WTC11 (cell line): ENCODE results near the gene SLC44A2. TPM values are rescaled to one million over a fixed set of nuclear protein-coding genes. Genes with fewer than 3 reads are reported as not detected.

Experiments
- ATAC-seq: fragments of 200-7000 bp; cut with Tn5 transposase; 2 replicates; pipeline ENCODE4 v1.10.0; 2021; ENCODE audit warnings: mild to moderate bottlenecking, moderate library complexity
- CTCF ChIA-PET: fragments of 300-600 bp; sonication (Branson Sonifier 250); formaldehyde crosslinking; loops from one replicate; lab custom pipeline; 2021; ENCODE audit warnings: antibody characterized with exemption; lab: Charles Lee
- POLR2A ChIA-PET: fragments of 350-600 bp; sonication (Branson Sonifier 250); formaldehyde crosslinking; loops from one replicate; lab custom pipeline; 2021; ENCODE audit warnings: antibody characterized with exemption; lab: Charles Lee
- DNase-seq: peaks from one replicate; pipeline ENCODE4 v3.0.0; 2021; ENCODE audit warnings: low spot score
- H3K27ac Mint-ChIP-seq: 2 replicates; pipeline ENCODE4 v1.8.0; 2021; ENCODE audit warnings: mixed read lengths
- H3K27me3 Mint-ChIP-seq: 2 replicates; pipeline ENCODE4 v1.8.0; 2021; ENCODE audit warnings: low read depth, mild to moderate bottlenecking, moderate library complexity, mixed read lengths
- H3K36me3 Mint-ChIP-seq: 2 replicates; pipeline ENCODE4 v1.8.0; 2021; ENCODE audit warnings: mixed read lengths
- H3K4me1 Mint-ChIP-seq: 2 replicates; pipeline ENCODE4 v1.8.0; 2022; ENCODE audit warnings: mixed read lengths
- H3K4me3 Mint-ChIP-seq: 2 replicates; pipeline ENCODE4 v1.8.0; 2021; ENCODE audit warnings: mild to moderate bottlenecking, moderate library complexity, mixed read lengths
- H3K9me3 Mint-ChIP-seq: 2 replicates; pipeline ENCODE4 v1.8.0; 2021; ENCODE audit warnings: mixed read lengths
- ATF3 ChIP-seq: sonication (generic); formaldehyde crosslinking; conservative IDR thresholded peaks from 2 replicates; pipeline ENCODE4 v1.8.1; 2022; ENCODE audit warnings: mild to moderate bottlenecking, missing genetic modification reagents
- CBFB ChIP-seq: sonication (generic); formaldehyde crosslinking; IDR thresholded peaks from 2 replicates; pipeline ENCODE4 v1.8.1; 2022; ENCODE audit warnings: mild to moderate bottlenecking, low read depth, missing genetic modification reagents
- EMX1 ChIP-seq: fragments of 250-450 bp; sonication (Bioruptor Pico); IDR thresholded peaks from 2 replicates; pipeline ENCODE4 v1.8.0; 2021; ENCODE audit warnings: mild to moderate bottlenecking
- ESRRA ChIP-seq: sonication (generic); formaldehyde crosslinking; IDR thresholded peaks from 2 replicates; pipeline ENCODE4 v1.8.1; 2022; ENCODE audit warnings: mild to moderate bottlenecking, missing genetic modification reagents, borderline replicate concordance
- FOXK1 ChIP-seq: sonication (generic); formaldehyde crosslinking; IDR thresholded peaks from 2 replicates; pipeline ENCODE4 v1.8.0; 2022; ENCODE audit warnings: mild to moderate bottlenecking, moderate library complexity, missing genetic modification reagents
- HMGA2 ChIP-seq: fragments of 250-450 bp; sonication (Bioruptor Pico); IDR thresholded peaks from 2 replicates; pipeline ENCODE4 v1.4.0; 2021; ENCODE audit warnings: mild to moderate bottlenecking, moderate library complexity
- MYBL2 ChIP-seq: sonication (generic); formaldehyde crosslinking; IDR thresholded peaks from 2 replicates; pipeline ENCODE4 v1.8.1; 2023; ENCODE audit warnings: mild to moderate bottlenecking, moderate library complexity, missing genetic modification reagents
- NFE2L1 ChIP-seq: sonication (generic); formaldehyde crosslinking; IDR thresholded peaks from 2 replicates; pipeline ENCODE4 v1.8.1; 2023; ENCODE audit warnings: missing genetic modification reagents
- NFYB ChIP-seq: sonication (generic); formaldehyde crosslinking; conservative IDR thresholded peaks from 2 replicates; pipeline ENCODE4 v1.8.0; 2022; ENCODE audit warnings: low read depth, missing genetic modification reagents
- NR1H2 ChIP-seq: sonication (generic); formaldehyde crosslinking; IDR thresholded peaks from 2 replicates; pipeline ENCODE4 v1.9.0; 2021; ENCODE audit warnings: mild to moderate bottlenecking, moderate library complexity, missing genetic modification reagents
- SMAD3 ChIP-seq: sonication (generic); formaldehyde crosslinking; IDR thresholded peaks from 2 replicates; pipeline ENCODE4 v1.8.0; 2022; ENCODE audit warnings: missing genetic modification reagents, mild to moderate bottlenecking, borderline replicate concordance
- TEAD4 ChIP-seq: sonication (generic); formaldehyde crosslinking; IDR thresholded peaks from 2 replicates; pipeline ENCODE4 v1.8.0; 2022; ENCODE audit warnings: mild to moderate bottlenecking, missing genetic modification reagents
- USF2 ChIP-seq: sonication (generic); formaldehyde crosslinking; IDR thresholded peaks from 2 replicates; pipeline ENCODE4 v1.8.1; 2023; ENCODE audit warnings: mild to moderate bottlenecking, missing genetic modification reagents, moderate library complexity
- ZNF219 ChIP-seq: sonication (generic); formaldehyde crosslinking; IDR thresholded peaks from 2 replicates; pipeline ENCODE4 v1.8.0; 2023; ENCODE audit warnings: missing genetic modification reagents, mild to moderate bottlenecking, borderline replicate concordance
- ZNF532 ChIP-seq: fragments of 250-450 bp; sonication (Bioruptor Pico); IDR thresholded peaks from 2 replicates; pipeline ENCODE4 v1.9.0; 2021; ENCODE audit warnings: mild to moderate bottlenecking, borderline replicate concordance
- total RNA-seq: library from RNA; stranded (reverse); gene quantifications from 3 replicates; pipeline ENCODE4 v1.2.3, GENCODE V29; 2021
- TF ChIP-seq, protein P1 (sequence below): fragments of 250-450 bp; sonication (Bioruptor Pico); IDR thresholded peaks from 2 replicates; pipeline ENCODE4 v1.8.0; 2021; ENCODE audit warnings: mild to moderate bottlenecking
- TF ChIP-seq, protein P2 (sequence below): sonication (generic); formaldehyde crosslinking; IDR thresholded peaks from 2 replicates; pipeline ENCODE4 v1.8.1; 2023; ENCODE audit warnings: mild to moderate bottlenecking, missing genetic modification reagents
- TF ChIP-seq, protein P3 (sequence below): sonication (generic); formaldehyde crosslinking; IDR thresholded peaks from 2 replicates; pipeline ENCODE4 v1.8.0; 2022; ENCODE audit warnings: mild to moderate bottlenecking, missing genetic modification reagents
- TF ChIP-seq, protein P4 (sequence below): sonication (generic); formaldehyde crosslinking; IDR thresholded peaks from 2 replicates; pipeline ENCODE4 v1.8.0; 2022; ENCODE audit warnings: mild to moderate bottlenecking, missing genetic modification reagents
- TF ChIP-seq, protein P5 (sequence below): fragments of 200-600 bp; IDR thresholded peaks from 2 replicates; pipeline ENCODE4 v1.8.0; 2022; ENCODE audit warnings: antibody characterized with exemption

Gene SLC44A2
- total RNA-seq, 1 experiment from 2014 or later: 109 TPM

GRCh38 chr19:10639836-10640235 is 14.5 kb downstream of the SLC44A2 start:
- Mint-ChIP-seq H3K9me3 (no peaks in the 10 kb centered on the region), H3K36me3 (peaks cover 50% of the 10 kb centered on the region), H3K27ac (no peak overlapping the region), H3K4me1 (peaks cover 40% of the 10 kb centered on the region), H3K27me3 (no peaks in the 10 kb centered on the region), H3K4me3 (no peak overlapping the region)
- no peak for ATAC-seq
- CTCF ChIA-PET: interaction anchor here (1.4 kb wide), 1 partner anchor 59 kb away, joined by 4 read pairs; no protein-coding TSS in a partner anchor
- DNase-seq: no peak
- POLR2A ChIA-PET: no interaction called here
- no peak for TF ChIP-seq ZNF532 (CRISPR knock-in tag)
- TF ChIP-seq, protein P1, sequence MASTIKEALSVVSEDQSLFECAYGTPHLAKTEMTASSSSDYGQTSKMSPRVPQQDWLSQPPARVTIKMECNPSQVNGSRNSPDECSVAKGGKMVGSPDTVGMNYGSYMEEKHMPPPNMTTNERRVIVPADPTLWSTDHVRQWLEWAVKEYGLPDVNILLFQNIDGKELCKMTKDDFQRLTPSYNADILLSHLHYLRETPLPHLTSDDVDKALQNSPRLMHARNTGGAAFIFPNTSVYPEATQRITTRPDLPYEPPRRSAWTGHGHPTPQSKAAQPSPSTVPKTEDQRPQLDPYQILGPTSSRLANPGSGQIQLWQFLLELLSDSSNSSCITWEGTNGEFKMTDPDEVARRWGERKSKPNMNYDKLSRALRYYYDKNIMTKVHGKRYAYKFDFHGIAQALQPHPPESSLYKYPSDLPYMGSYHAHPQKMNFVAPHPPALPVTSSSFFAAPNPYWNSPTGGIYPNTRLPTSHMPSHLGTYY (CRISPR knock-in tag): no peak
- TF ChIP-seq FOXK1: no peak
- TF ChIP-seq EMX1: no peak
- TF ChIP-seq, protein P2, sequence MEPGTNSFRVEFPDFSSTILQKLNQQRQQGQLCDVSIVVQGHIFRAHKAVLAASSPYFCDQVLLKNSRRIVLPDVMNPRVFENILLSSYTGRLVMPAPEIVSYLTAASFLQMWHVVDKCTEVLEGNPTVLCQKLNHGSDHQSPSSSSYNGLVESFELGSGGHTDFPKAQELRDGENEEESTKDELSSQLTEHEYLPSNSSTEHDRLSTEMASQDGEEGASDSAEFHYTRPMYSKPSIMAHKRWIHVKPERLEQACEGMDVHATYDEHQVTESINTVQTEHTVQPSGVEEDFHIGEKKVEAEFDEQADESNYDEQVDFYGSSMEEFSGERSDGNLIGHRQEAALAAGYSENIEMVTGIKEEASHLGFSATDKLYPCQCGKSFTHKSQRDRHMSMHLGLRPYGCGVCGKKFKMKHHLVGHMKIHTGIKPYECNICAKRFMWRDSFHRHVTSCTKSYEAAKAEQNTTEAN (CRISPR knock-in tag): no peak
- TF ChIP-seq TEAD4 (CRISPR knock-in tag): no peak
- TF ChIP-seq, protein P3, sequence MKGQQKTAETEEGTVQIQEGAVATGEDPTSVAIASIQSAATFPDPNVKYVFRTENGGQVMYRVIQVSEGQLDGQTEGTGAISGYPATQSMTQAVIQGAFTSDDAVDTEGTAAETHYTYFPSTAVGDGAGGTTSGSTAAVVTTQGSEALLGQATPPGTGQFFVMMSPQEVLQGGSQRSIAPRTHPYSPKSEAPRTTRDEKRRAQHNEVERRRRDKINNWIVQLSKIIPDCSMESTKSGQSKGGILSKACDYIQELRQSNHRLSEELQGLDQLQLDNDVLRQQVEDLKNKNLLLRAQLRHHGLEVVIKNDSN (CRISPR knock-in tag): no peak
- TF ChIP-seq HMGA2 (CRISPR knock-in tag): no peak
- TF ChIP-seq, protein P4, sequence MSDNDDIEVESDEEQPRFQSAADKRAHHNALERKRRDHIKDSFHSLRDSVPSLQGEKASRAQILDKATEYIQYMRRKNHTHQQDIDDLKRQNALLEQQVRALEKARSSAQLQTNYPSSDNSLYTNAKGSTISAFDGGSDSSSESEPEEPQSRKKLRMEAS (CRISPR knock-in tag): no peak
- TF ChIP-seq, protein P5, sequence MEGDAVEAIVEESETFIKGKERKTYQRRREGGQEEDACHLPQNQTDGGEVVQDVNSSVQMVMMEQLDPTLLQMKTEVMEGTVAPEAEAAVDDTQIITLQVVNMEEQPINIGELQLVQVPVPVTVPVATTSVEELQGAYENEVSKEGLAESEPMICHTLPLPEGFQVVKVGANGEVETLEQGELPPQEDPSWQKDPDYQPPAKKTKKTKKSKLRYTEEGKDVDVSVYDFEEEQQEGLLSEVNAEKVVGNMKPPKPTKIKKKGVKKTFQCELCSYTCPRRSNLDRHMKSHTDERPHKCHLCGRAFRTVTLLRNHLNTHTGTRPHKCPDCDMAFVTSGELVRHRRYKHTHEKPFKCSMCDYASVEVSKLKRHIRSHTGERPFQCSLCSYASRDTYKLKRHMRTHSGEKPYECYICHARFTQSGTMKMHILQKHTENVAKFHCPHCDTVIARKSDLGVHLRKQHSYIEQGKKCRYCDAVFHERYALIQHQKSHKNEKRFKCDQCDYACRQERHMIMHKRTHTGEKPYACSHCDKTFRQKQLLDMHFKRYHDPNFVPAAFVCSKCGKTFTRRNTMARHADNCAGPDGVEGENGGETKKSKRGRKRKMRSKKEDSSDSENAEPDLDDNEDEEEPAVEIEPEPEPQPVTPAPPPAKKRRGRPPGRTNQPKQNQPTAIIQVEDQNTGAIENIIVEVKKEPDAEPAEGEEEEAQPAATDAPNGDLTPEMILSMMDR: no peak
- no peak for TF ChIP-seq CBFB (CRISPR knock-in tag)
- TF ChIP-seq ZNF219: no peak

DNA sequence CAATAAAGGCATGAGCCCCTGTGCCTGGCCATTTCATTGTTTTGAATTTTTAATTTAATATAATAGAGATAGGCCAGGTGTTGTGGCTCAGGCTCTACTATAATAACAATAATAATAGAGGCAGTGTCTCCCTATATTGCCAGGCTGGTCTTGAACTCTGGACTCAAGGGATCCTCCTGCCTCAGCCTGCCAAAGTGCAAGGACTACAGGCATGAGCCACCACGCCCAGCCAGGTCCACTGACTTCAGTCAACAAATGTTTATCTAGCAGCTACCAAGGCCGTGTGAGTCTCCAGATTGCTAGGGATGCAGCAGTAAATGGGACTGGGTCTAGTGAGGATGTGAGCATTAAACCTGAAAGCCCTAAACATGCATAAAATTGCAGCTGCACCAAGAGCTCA is 15.0 kb downstream of the SLC44A2 start:
- Mint-ChIP-seq H3K27ac (no peak overlapping the region), H3K36me3 (peaks cover 45% of the 10 kb centered on the region), H3K9me3 (no peaks in the 10 kb centered on the region), H3K4me1 (peaks cover 40% of the 10 kb centered on the region), H3K27me3 (no peaks in the 10 kb centered on the region), H3K4me3 (no peak overlapping the region)
- no peak for ATAC-seq
- ChIA-PET CTCF (interaction anchor here (10.7 kb wide), 1 partner anchor 59 kb away, joined by 276 read pairs; no protein-coding TSS in a partner anchor), POLR2A (no interaction called here)
- DNase-seq: no peak
- TF ChIP-seq ATF3 (CRISPR knock-in tag) (no peak), ZNF219 (no peak), NR1H2 (CRISPR knock-in tag) (no peak), MYBL2 (CRISPR knock-in tag) (no peak), NFYB (CRISPR knock-in tag) (no peak), CBFB (CRISPR knock-in tag) (no peak), SMAD3 (no peak), HMGA2 (CRISPR knock-in tag) (no peak), NFE2L1 (CRISPR knock-in tag) (no peak), TEAD4 (CRISPR knock-in tag) (no peak), ESRRA (CRISPR knock-in tag) (no peak), USF2 (CRISPR knock-in tag) (no peak)
- TF ChIP-seq, protein P1 (CRISPR knock-in tag): no peak
- TF ChIP-seq, protein P4 (CRISPR knock-in tag): no peak
